ENCODE results near the gene FAM13A.
"Not testable (repeated sequence)": the region's sequence is repeated elsewhere in the genome, so short reads cannot be mapped to it uniquely, and the experiment has no call there.

FAM13A gene

DNA sequence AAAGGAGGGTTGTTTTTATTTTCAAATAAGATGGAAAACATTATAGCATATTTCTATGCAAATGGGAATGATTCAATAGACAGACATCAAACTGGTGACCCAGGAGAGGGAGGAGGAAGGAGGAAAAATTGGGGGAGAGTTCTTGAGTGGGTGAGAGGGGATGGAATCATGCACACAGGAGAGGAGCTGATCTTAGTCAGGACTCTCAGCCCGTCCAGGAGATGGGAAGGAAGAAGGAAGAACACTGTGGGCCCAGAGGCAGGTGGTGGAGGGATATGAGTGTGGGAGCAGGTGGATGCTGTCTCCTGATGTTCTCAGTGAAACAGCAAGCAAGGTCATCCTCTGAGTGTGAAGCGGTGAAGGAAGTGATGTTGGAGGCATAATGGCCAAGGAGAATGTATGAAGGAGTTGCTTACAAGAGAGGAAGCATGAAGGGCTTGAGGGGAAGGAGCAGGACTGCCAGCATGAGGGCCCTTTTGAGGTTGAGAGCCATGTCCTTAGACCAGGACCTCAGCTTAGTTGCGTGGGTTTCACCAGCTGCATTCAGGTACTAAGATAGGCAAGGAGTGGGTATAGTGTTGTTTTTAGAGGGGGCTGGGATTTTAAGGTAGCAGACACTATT is 197.7 kb downstream of the FAM13A start:
- no peak overlapping the region for H3K4me3 ChIP-seq (ENCODE audit: low read length)
- DNase-seq (ENCODE audit: low read depth): no peak
- TF ChIP-seq, protein P1, sequence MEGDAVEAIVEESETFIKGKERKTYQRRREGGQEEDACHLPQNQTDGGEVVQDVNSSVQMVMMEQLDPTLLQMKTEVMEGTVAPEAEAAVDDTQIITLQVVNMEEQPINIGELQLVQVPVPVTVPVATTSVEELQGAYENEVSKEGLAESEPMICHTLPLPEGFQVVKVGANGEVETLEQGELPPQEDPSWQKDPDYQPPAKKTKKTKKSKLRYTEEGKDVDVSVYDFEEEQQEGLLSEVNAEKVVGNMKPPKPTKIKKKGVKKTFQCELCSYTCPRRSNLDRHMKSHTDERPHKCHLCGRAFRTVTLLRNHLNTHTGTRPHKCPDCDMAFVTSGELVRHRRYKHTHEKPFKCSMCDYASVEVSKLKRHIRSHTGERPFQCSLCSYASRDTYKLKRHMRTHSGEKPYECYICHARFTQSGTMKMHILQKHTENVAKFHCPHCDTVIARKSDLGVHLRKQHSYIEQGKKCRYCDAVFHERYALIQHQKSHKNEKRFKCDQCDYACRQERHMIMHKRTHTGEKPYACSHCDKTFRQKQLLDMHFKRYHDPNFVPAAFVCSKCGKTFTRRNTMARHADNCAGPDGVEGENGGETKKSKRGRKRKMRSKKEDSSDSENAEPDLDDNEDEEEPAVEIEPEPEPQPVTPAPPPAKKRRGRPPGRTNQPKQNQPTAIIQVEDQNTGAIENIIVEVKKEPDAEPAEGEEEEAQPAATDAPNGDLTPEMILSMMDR (IDR thresholded peaks at IDR 0.05; ENCODE audit: insufficient read depth, low read depth, low read length, missing control alignments): no peak

GRCh38 chr4:88858752-88859151 is 198.2 kb downstream of the FAM13A start:
- no peak for DNase-seq (ENCODE audit: low read depth)
- TF ChIP-seq, protein P1 (IDR thresholded peaks at IDR 0.05; ENCODE audit: insufficient read depth, low read depth, low read length, missing control alignments): no peak
- H3K4me3 ChIP-seq (ENCODE audit: low read length): no peak overlapping the region

DNA sequence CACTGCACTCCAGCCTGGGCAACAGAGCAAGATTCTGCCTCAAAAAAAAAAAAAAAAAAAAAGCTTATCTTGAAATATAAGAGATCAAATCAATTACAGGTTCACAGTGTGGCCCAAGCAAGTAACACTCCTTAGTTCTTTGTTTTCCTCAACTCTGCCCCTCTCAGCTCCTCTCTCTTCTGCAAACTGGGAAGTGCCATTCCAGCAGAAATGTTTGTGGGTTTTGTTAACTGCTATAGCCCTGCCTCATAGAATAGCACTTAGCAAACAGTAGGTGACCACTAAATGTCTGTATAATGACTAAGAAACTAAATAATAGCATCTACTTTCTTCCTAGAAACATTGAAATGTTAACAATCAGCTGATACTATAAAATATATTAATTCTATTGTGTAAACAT is 199.4 kb downstream of the FAM13A start:
- TF ChIP-seq, protein P1 (IDR thresholded peaks at IDR 0.05; ENCODE audit: insufficient read depth, low read depth, low read length, missing control alignments): no peak
- no peak overlapping the region for H3K4me3 ChIP-seq (ENCODE audit: low read length)
- no peak for DNase-seq (ENCODE audit: low read depth)

- no peak for DNase-seq (ENCODE audit: low read depth)
- TF ChIP-seq, protein P1 (IDR thresholded peaks at IDR 0.05; ENCODE audit: insufficient read depth, low read depth, low read length, missing control alignments): no peak
- no peak overlapping the region for H3K4me3 ChIP-seq (ENCODE audit: low read length)
Measured at GRCh38 chr4:88854481-88854880, 202.5 kb downstream of the FAM13A start.

- DNase-seq (ENCODE audit: low read depth): peak; percentile 70
- H3K4me3 ChIP-seq (ENCODE audit: low read length): not testable (repeated sequence)
Measured at GRCh38 chr4:88853583-88853982, 203.4 kb downstream of the FAM13A start.

GRCh38 chr4:88846206-88846790 is 210.7 kb downstream of the FAM13A start:
- peak; percentile 33 for DNase-seq (ENCODE audit: low read depth)
- TF ChIP-seq, protein P1 (IDR thresholded peaks at IDR 0.05; ENCODE audit: insufficient read depth, low read depth, low read length, missing control alignments): no peak
- H3K4me3 ChIP-seq (ENCODE audit: low read length): no peak overlapping the region

DNA sequence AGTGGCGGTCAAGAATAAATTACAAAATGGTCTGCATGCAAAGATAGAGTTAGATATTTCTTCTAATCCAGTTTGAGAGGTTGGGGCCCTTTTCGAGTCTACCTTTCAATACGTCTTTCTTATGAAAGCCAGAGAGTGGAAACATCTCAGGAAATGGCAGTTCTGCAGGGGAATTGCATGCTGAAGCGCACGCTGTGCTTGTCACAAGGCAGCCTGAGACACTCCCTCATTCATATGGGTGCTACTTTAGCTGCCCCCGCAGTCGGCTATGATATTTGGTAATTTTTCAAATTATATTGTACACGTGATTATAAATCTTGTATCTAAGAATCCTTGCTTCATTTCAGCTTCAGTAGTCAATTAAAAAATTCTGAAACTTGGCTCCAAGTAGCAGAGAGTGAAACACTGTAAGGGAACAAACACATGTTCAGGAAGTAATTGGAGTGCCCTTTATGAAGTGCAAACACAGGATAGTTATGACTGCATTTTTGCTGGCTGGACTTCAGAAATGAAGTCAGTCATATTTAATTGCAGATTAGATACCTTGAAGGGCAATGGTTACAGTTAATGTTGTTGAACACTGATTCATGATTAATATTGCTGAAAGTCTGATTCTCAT is 213.8 kb downstream of the FAM13A start:
- TF ChIP-seq, protein P1 (IDR thresholded peaks at IDR 0.05; ENCODE audit: insufficient read depth, low read depth, low read length, missing control alignments): no peak
- H3K4me3 ChIP-seq (ENCODE audit: low read length): no peak overlapping the region
- DNase-seq (ENCODE audit: low read depth): peak; percentile 50

Measured in epithelial cell of esophagus (primary cell).